Parathyroid adenoma (tissue), 2 donors: ENCODE measurements around the gene C5orf34.

Source experiments
- H2AFZ ChIP-seq: fragments of 300-600 bp; sonication (generic); one replicate; pipeline ENCODE4 v1.7.0; 2017; ENCODE audit warnings: antibody characterized with exemption, mild to moderate bottlenecking
- H3K27ac ChIP-seq: fragments of 300-600 bp; sonication (generic); one replicate; pipeline ENCODE4 v1.7.0; 2017
- H3K27me3 ChIP-seq: fragments of 300-600 bp; sonication (generic); one replicate; pipeline ENCODE4 v1.7.0; 2017; ENCODE audit warnings: low read length; ENCODE audit not compliant: control insufficient read depth, insufficient read depth
- H3K36me3 ChIP-seq: fragments of 300-600 bp; sonication (generic); one replicate; pipeline ENCODE4 v1.7.0; 2017; ENCODE audit warnings: low read length; ENCODE audit not compliant: control insufficient read depth, insufficient read depth
- H3K4me1 ChIP-seq: fragments of 300-600 bp; sonication (generic); one replicate; pipeline ENCODE4 v1.7.0; 2017; ENCODE audit warnings: control low read depth
- H3K4me2 ChIP-seq: fragments of 300-600 bp; sonication (generic); one replicate; pipeline ENCODE4 v1.7.0; 2017; ENCODE audit warnings: low read length
- H3K4me3 ChIP-seq: fragments of 300-600 bp; sonication (generic); one replicate; pipeline ENCODE4 v1.7.0; 2017; ENCODE audit warnings: low read depth, low read length
- H3K79me2 ChIP-seq: fragments of 300-600 bp; sonication (generic); one replicate; pipeline ENCODE4 v1.7.0; 2017; ENCODE audit warnings: control low read depth
- H3K9ac ChIP-seq: fragments of 300-600 bp; sonication (generic); one replicate; pipeline ENCODE4 v1.7.0; 2017; ENCODE audit warnings: mild to moderate bottlenecking
- H3K9me3 ChIP-seq: fragments of 300-600 bp; sonication (generic); one replicate; pipeline ENCODE4 v1.7.0; 2017; ENCODE audit warnings: low read length; ENCODE audit not compliant: control insufficient read depth
- CTCF ChIP-seq: fragments of 300-600 bp; sonication (generic); IDR thresholded peaks from one replicate; pipeline ENCODE4 v1.7.0; 2017; ENCODE audit warnings: antibody characterized with exemption, mild to moderate bottlenecking
- donor health status: primary hyperparathyroidism.

Gene C5orf34

GRCh38 chr5:43484106-43484849, 30.7 kb downstream of the C5orf34 start:
- no peaks in the 10 kb centered on the region for H3K36me3 ChIP-seq
- H3K27me3 ChIP-seq, result no peaks in the 10 kb centered on the region
- peak overlapping the region; percentile 3 for H3K9ac ChIP-seq
- no peaks in the 10 kb centered on the region for H3K79me2 ChIP-seq
- H3K4me3 ChIP-seq, result peak overlapping the region; percentile 73
- peak overlapping the region; percentile 91 for H2AFZ ChIP-seq
- peak overlapping the region; percentile 72 for H3K4me2 ChIP-seq
- peaks cover 10% of the 10 kb centered on the region for H3K4me1 ChIP-seq
- no peaks in the 10 kb centered on the region for H3K9me3 ChIP-seq
- TF ChIP-seq CTCF, result peak; percentile 89
- H3K27ac ChIP-seq, result peak overlapping the region; percentile 86

- Histone ChIP-seq H3K4me1 (peaks cover 10% of the 10 kb centered on the region), H3K27ac (peak within 1 kb of the TSS; percentile 86), H3K9me3 (no peaks in the 10 kb centered on the region), H2AFZ (peak within 1 kb of the TSS; percentile 91), H3K27me3 (no peaks in the 10 kb centered on the region), H3K36me3 (no peaks in the 10 kb centered on the region), H3K4me2 (peak within 1 kb of the TSS; percentile 72), H3K79me2 (no peaks in the 10 kb centered on the region), H3K4me3 (peak within 1 kb of the TSS; percentile 73), H3K9ac (peak within 1 kb of the TSS; percentile 49)
- TF ChIP-seq CTCF, result no peak
Measured at GRCh38 chr5:43483298-43484105, 31.4 kb downstream of the C5orf34 start, which contains the start of gene TMEM267. Gene TMEM267, minus strand, starts transcription at chr5:43483865. Its CDS starts 29,896 bp downstream, at chr5:43453969.

- no peak for TF ChIP-seq CTCF
- H3K9ac ChIP-seq, result no peak overlapping the region
- H3K4me2 ChIP-seq, result peak overlapping the region; percentile 72
- H3K4me3 ChIP-seq, result peak overlapping the region; percentile 73
- peak overlapping the region; percentile 86 for H3K27ac ChIP-seq
- peak overlapping the region; percentile 91 for H2AFZ ChIP-seq
- peaks cover 10% of the 10 kb centered on the region for H3K4me1 ChIP-seq
- no peaks in the 10 kb centered on the region for H3K79me2 ChIP-seq
- H3K36me3 ChIP-seq, result no peaks in the 10 kb centered on the region
- no peaks in the 10 kb centered on the region for H3K9me3 ChIP-seq
- no peaks in the 10 kb centered on the region for H3K27me3 ChIP-seq
Measured at GRCh38 chr5:43482490-43483297, 32.3 kb downstream of the C5orf34 start.

DNA sequence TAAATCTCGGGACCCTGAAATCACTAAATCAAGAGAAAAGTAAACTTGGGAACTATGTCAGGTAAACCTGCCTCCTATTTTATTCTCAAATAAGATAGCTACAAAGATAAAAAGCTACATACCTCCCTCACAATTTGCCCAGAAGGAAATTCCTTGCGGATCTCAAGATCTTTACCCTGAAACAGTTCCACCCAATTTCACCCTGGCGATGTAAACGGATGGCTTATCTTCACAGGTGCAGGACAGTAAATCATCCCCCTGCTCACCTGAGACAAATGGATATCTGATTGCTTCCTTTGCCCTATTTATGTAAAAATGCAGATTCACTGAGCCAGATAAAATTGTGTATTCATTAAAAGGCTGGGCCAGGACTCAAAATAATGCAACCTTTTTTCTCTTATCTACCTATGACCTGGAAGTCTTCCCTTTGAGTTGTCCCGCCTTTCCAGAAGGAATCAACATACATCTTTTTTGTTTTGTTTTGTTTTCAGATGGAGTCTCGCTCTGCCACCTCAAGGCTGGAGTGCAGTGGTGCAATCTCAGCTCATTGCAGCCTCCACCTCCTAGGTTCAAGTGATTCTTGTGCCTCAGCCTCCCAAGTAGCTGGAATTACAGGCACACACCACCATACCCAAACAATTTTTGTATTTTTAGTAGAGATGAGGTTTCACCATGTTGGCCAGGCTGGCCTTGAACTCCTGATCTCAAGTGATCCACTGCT, 45.1 kb downstream of the C5orf34 start:
- no peak overlapping the region for H3K4me2 ChIP-seq
- H3K9ac ChIP-seq, result no peak overlapping the region
- H3K9me3 ChIP-seq, result no peaks in the 10 kb centered on the region
- no peak overlapping the region for H2AFZ ChIP-seq
- TF ChIP-seq CTCF, result no peak
- H3K79me2 ChIP-seq, result peaks cover 12% of the 10 kb centered on the region
- no peak overlapping the region for H3K27ac ChIP-seq
- H3K36me3 ChIP-seq, result no peaks in the 10 kb centered on the region
- no peaks in the 10 kb centered on the region for H3K27me3 ChIP-seq
- H3K4me1 ChIP-seq, result no peaks in the 10 kb centered on the region
- no peak overlapping the region for H3K4me3 ChIP-seq
